ENCODE measurements around the gene UGT8. TPM values are rescaled to one million over a fixed set of nuclear protein-coding genes. Genes with fewer than 3 reads are reported as not detected.
"Not testable (repeated sequence)": the region's sequence is repeated elsewhere in the genome, so short reads cannot be mapped to it uniquely, and the experiment has no call there.

UGT8 gene
- total RNA-seq, 2 donors from 2014 or later: 0.50 to 0.62 TPM

- Mint-ChIP-seq H3K4me1 (peaks cover 12% of the 10 kb centered on the region), H3K36me3 (ENCODE audit: low read depth) (no peaks in the 10 kb centered on the region), H3K4me3 (no peak overlapping the region), H3K27me3 (peaks cover 55% of the 10 kb centered on the region), H3K27ac (no peak overlapping the region)
- DNase-seq (no peak), ATAC-seq (no peak)
- H3K9me3 ChIP-seq (ENCODE audit: control insufficient read depth, low read length, poor library complexity, severe bottlenecking): no peaks in the 10 kb centered on the region
These were observed 2.7 kb upstream of the UGT8 start for GRCh38 chr4:114595921-114596320.

- no peak for DNase-seq
- no peak for ATAC-seq
- Mint-ChIP-seq H3K4me3 (peak overlapping the region; percentile 87), H3K27me3 (peaks cover 55% of the 10 kb centered on the region), H3K4me1 (peaks cover 12% of the 10 kb centered on the region), H3K27ac (no peak overlapping the region), H3K36me3 (ENCODE audit: low read depth) (no peaks in the 10 kb centered on the region)
- no peaks in the 10 kb centered on the region for H3K9me3 ChIP-seq (ENCODE audit: control insufficient read depth, low read length, poor library complexity, severe bottlenecking)
These were observed 1.0 kb upstream of the UGT8 start for GRCh38 chr4:114597410-114598115.

- Mint-ChIP-seq H3K27ac (peak overlapping the region; percentile 54), H3K27me3 (peaks cover 43% of the 10 kb centered on the region), H3K4me1 (peaks cover 12% of the 10 kb centered on the region), H3K36me3 (ENCODE audit: low read depth) (no peaks in the 10 kb centered on the region), H3K4me3 (peak overlapping the region; percentile 87)
- DNase-seq (no peak), ATAC-seq (no peak)
- no peaks in the 10 kb centered on the region for H3K9me3 ChIP-seq (ENCODE audit: control insufficient read depth, low read length, poor library complexity, severe bottlenecking)
These were observed 760 bp downstream of the UGT8 start for GRCh38 chr4:114599231-114599902.

GRCh38 chr4:114599903-114600552 lies 1.4 kb downstream of the UGT8 start:
- ATAC-seq (no peak), DNase-seq (no peak)
- peak overlapping the region; percentile 87 for H3K4me3 Mint-ChIP-seq
- peaks cover 12% of the 10 kb centered on the region for H3K4me1 Mint-ChIP-seq
- no peaks in the 10 kb centered on the region for H3K9me3 ChIP-seq (ENCODE audit: control insufficient read depth, low read length, poor library complexity, severe bottlenecking)
- H3K27ac Mint-ChIP-seq: no peak overlapping the region
- peaks cover 36% of the 10 kb centered on the region for H3K27me3 Mint-ChIP-seq
- H3K36me3 Mint-ChIP-seq (ENCODE audit: low read depth): no peaks in the 10 kb centered on the region

GRCh38 chr4:114600672-114601071 lies 2.1 kb downstream of the UGT8 start:
- Mint-ChIP-seq H3K27ac (no peak overlapping the region), H3K4me1 (peaks cover 12% of the 10 kb centered on the region), H3K36me3 (ENCODE audit: low read depth) (no peaks in the 10 kb centered on the region), H3K4me3 (no peak overlapping the region), H3K27me3 (peaks cover 30% of the 10 kb centered on the region)
- no peaks in the 10 kb centered on the region for H3K9me3 ChIP-seq (ENCODE audit: control insufficient read depth, low read length, poor library complexity, severe bottlenecking)
- DNase-seq (no peak), ATAC-seq (no peak)

- no peak overlapping the region for H3K27ac Mint-ChIP-seq
- peaks cover 26% of the 10 kb centered on the region for H3K27me3 Mint-ChIP-seq
- H3K4me3 Mint-ChIP-seq: no peak overlapping the region
- DNase-seq (no peak), ATAC-seq (no peak)
- no peaks in the 10 kb centered on the region for H3K36me3 Mint-ChIP-seq (ENCODE audit: low read depth)
- H3K4me1 Mint-ChIP-seq: peaks cover 12% of the 10 kb centered on the region
- no peaks in the 10 kb centered on the region for H3K9me3 ChIP-seq (ENCODE audit: control insufficient read depth, low read length, poor library complexity, severe bottlenecking)
These were observed 2.9 kb downstream of the UGT8 start for GRCh38 chr4:114601304-114602052.

GRCh38 chr4:114603497-114603896 lies 4.9 kb downstream of the UGT8 start:
- Mint-ChIP-seq H3K4me3 (no peak overlapping the region), H3K27me3 (peaks cover 19% of the 10 kb centered on the region), H3K4me1 (peaks cover 9% of the 10 kb centered on the region), H3K36me3 (ENCODE audit: low read depth) (no peaks in the 10 kb centered on the region), H3K27ac (no peak overlapping the region)
- H3K9me3 ChIP-seq (ENCODE audit: control insufficient read depth, low read length, poor library complexity, severe bottlenecking): no peaks in the 10 kb centered on the region
- ATAC-seq (peak; percentile 45), DNase-seq (no peak)

GRCh38 chr4:114606245-114606644 lies 7.6 kb downstream of the UGT8 start:
- H3K4me3 Mint-ChIP-seq: no peak overlapping the region
- no peak for DNase-seq
- no peaks in the 10 kb centered on the region for H3K4me1 Mint-ChIP-seq
- H3K36me3 Mint-ChIP-seq (ENCODE audit: low read depth): no peaks in the 10 kb centered on the region
- ATAC-seq: no peak
- no peak overlapping the region for H3K27ac Mint-ChIP-seq
- H3K27me3 Mint-ChIP-seq: no peaks in the 10 kb centered on the region
- no peaks in the 10 kb centered on the region for H3K9me3 ChIP-seq (ENCODE audit: control insufficient read depth, low read length, poor library complexity, severe bottlenecking)

- no peak for DNase-seq
- H3K9me3 ChIP-seq (ENCODE audit: control insufficient read depth, low read length, poor library complexity, severe bottlenecking): no peaks in the 10 kb centered on the region
- Mint-ChIP-seq H3K36me3 (ENCODE audit: low read depth) (no peaks in the 10 kb centered on the region), H3K4me3 (no peak overlapping the region), H3K27ac (no peak overlapping the region), H3K27me3 (no peaks in the 10 kb centered on the region), H3K4me1 (no peaks in the 10 kb centered on the region)
- no peak for ATAC-seq
These were observed 8.4 kb downstream of the UGT8 start for GRCh38 chr4:114607056-114607455.

GRCh38 chr4:114613560-114613959 lies 15.0 kb downstream of the UGT8 start:
- H3K4me1 Mint-ChIP-seq: no peaks in the 10 kb centered on the region
- no peak for ATAC-seq

GRCh38 chr4:114615435-114615834 lies 16.8 kb downstream of the UGT8 start:
- ATAC-seq: no peak
- H3K4me3 Mint-ChIP-seq: no peak overlapping the region
- H3K27me3 Mint-ChIP-seq: no peaks in the 10 kb centered on the region
- H3K27ac Mint-ChIP-seq: no peak overlapping the region
- no peak for DNase-seq
- H3K4me1 Mint-ChIP-seq: no peaks in the 10 kb centered on the region
- no peaks in the 10 kb centered on the region for H3K36me3 Mint-ChIP-seq (ENCODE audit: low read depth)
- no peaks in the 10 kb centered on the region for H3K9me3 ChIP-seq (ENCODE audit: control insufficient read depth, low read length, poor library complexity, severe bottlenecking)

More at GRCh38 chr4:114613560-114613959, 15.0 kb downstream of the UGT8 start:
- H3K27ac Mint-ChIP-seq: no peak overlapping the region
- H3K27me3 Mint-ChIP-seq: no peaks in the 10 kb centered on the region
- H3K9me3 ChIP-seq (ENCODE audit: control insufficient read depth, low read length, poor library complexity, severe bottlenecking): no peaks in the 10 kb centered on the region
- no peaks in the 10 kb centered on the region for H3K36me3 Mint-ChIP-seq (ENCODE audit: low read depth)
- no peak for DNase-seq
- H3K4me3 Mint-ChIP-seq: no peak overlapping the region

- H3K27me3 Mint-ChIP-seq; H3K4me1 Mint-ChIP-seq; H3K36me3 Mint-ChIP-seq (ENCODE audit: low read depth); DNase-seq; H3K9me3 ChIP-seq (ENCODE audit: control insufficient read depth, low read length, poor library complexity, severe bottlenecking); H3K27ac Mint-ChIP-seq; H3K4me3 Mint-ChIP-seq; ATAC-seq: not testable (repeated sequence)
These were observed 17.4 kb downstream of the UGT8 start for GRCh38 chr4:114616036-114616435.

- H3K27me3 Mint-ChIP-seq: peaks cover 10% of the 10 kb centered on the region
- no peak overlapping the region for H3K4me3 Mint-ChIP-seq
- H3K9me3 ChIP-seq (ENCODE audit: control insufficient read depth, low read length, poor library complexity, severe bottlenecking): no peaks in the 10 kb centered on the region
- no peaks in the 10 kb centered on the region for H3K36me3 Mint-ChIP-seq (ENCODE audit: low read depth)
- H3K4me1 Mint-ChIP-seq: no peaks in the 10 kb centered on the region
- DNase-seq (no peak), ATAC-seq (no peak)
- no peak overlapping the region for H3K27ac Mint-ChIP-seq
These were observed 27.6 kb downstream of the UGT8 start for GRCh38 chr4:114626196-114626595.

All from T-helper 17 cell (primary cell).